ENCODE results near the gene GABRA6. TPM values are rescaled to one million over a fixed set of nuclear protein-coding genes. Genes with fewer than 3 reads are reported as not detected.

The GABRA6 gene
- total and polyA plus RNA-seq, 2 donors (not counting 1 experiment from before 2014, with no cell fraction given): not detected

DNA sequence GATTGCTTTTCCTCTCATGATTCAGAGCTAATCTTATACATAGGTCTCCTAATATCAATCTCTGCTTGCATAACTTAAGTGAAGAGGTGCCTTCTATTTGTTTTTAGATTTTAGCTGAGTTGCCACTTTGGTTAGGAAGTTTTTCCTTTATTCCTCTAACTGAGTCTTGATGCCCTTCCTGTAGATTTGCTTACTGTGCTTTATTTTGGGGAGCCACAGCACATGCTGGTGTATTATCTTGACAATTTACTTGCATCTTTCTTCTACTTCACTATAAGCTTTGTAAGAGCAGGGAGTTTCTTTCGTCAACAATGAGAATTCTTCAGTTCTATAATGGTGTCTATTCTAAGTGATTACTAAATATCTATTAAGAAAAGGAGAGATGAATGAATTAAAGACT is 54.9 kb downstream of the GABRA6 start:
- TF ChIP-seq, protein P1, sequence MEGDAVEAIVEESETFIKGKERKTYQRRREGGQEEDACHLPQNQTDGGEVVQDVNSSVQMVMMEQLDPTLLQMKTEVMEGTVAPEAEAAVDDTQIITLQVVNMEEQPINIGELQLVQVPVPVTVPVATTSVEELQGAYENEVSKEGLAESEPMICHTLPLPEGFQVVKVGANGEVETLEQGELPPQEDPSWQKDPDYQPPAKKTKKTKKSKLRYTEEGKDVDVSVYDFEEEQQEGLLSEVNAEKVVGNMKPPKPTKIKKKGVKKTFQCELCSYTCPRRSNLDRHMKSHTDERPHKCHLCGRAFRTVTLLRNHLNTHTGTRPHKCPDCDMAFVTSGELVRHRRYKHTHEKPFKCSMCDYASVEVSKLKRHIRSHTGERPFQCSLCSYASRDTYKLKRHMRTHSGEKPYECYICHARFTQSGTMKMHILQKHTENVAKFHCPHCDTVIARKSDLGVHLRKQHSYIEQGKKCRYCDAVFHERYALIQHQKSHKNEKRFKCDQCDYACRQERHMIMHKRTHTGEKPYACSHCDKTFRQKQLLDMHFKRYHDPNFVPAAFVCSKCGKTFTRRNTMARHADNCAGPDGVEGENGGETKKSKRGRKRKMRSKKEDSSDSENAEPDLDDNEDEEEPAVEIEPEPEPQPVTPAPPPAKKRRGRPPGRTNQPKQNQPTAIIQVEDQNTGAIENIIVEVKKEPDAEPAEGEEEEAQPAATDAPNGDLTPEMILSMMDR (conservative IDR thresholded peaks at IDR 0.05 in 1 of 2, IDR thresholded peaks at IDR 0.05 in 1 of 2; ENCODE audit: low read depth in 1 of 2, low read length in 2 of 2): no peak
- TF ChIP-seq EZH2 (IDR thresholded peaks at IDR 0.05; ENCODE audit: low read length, missing control alignments): no peak
- Histone ChIP-seq H3K4me1 (ENCODE audit: control insufficient read depth, extremely low read depth, insufficient read depth, low read length) (no peaks in the 10 kb centered on the region), H2AFZ (ENCODE audit: low read length) (no peak overlapping the region)

DNA sequence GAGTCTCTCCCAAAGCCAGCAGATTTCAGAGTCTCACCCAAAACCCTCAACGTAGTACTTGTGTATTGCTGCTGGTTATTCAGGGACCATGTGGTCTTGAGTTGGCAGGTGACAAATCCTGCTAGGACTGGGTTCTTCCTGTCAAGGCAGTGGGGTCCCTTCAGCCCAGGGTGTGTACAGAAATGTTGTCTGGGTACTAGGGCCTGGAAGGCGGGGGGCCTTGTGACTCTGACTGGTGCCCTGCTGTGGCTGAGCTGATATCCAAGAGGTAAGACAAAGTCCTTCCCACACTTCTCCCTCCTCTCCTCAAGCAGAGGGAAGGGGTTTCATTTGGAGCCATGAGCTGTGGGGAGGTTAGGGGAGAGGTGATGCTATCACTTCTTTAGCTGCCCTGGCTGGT is 58.8 kb downstream of the GABRA6 start:
- Histone ChIP-seq H3K27ac (ENCODE audit: insufficient read depth, low read length) (no peak overlapping the region), H2AFZ (ENCODE audit: low read length) (no peak overlapping the region), H3K9me3 (ENCODE audit: control insufficient read depth, insufficient read depth, low read depth, low read length) (no peaks in the 10 kb centered on the region), H3K79me2 (ENCODE audit: control insufficient read depth, insufficient read depth, low read length) (no peaks in the 10 kb centered on the region), H3K4me3 (replicated peaks in 1 of 4; ENCODE audit: control extremely low read depth in 1 of 4, insufficient read depth in 1 of 4, low read depth in 3 of 4, low read length in 4 of 4) (no peak overlapping the region), H4K20me1 (ENCODE audit: control insufficient read depth, extremely low read depth, insufficient read depth, low read length) (no peaks in the 10 kb centered on the region), H3K36me3 (ENCODE audit: control insufficient read depth, insufficient read depth, low read length) (no peaks in the 10 kb centered on the region), H3K4me1 (ENCODE audit: control insufficient read depth, extremely low read depth, insufficient read depth, low read length) (no peaks in the 10 kb centered on the region), H3K9ac (ENCODE audit: insufficient read depth, low read length) (no peak overlapping the region), H3K27me3 (ENCODE audit: control insufficient read depth, insufficient read depth, low read length) (no peaks in the 10 kb centered on the region), H3K4me2 (ENCODE audit: extremely low read depth, insufficient read depth, low read length) (no peak overlapping the region)
- TF ChIP-seq, protein P1 (conservative IDR thresholded peaks at IDR 0.05 in 1 of 2, IDR thresholded peaks at IDR 0.05 in 1 of 2; ENCODE audit: low read depth in 1 of 2, low read length in 2 of 2): no peak
- no peak for TF ChIP-seq EZH2 (IDR thresholded peaks at IDR 0.05; ENCODE audit: low read length, missing control alignments)
- DNase-seq (ENCODE audit: low read depth in 2 of 2): no peak

More for the DNA sequence above, 54.9 kb downstream of the GABRA6 start:
- Histone ChIP-seq H3K4me3 (replicated peaks in 1 of 4; ENCODE audit: control extremely low read depth in 1 of 4, insufficient read depth in 1 of 4, low read depth in 3 of 4, low read length in 4 of 4) (no peak overlapping the region), H3K27ac (ENCODE audit: insufficient read depth, low read length) (no peak overlapping the region), H3K36me3 (ENCODE audit: control insufficient read depth, insufficient read depth, low read length) (no peaks in the 10 kb centered on the region), H3K9me3 (ENCODE audit: control insufficient read depth, insufficient read depth, low read depth, low read length) (no peaks in the 10 kb centered on the region), H4K20me1 (ENCODE audit: control insufficient read depth, extremely low read depth, insufficient read depth, low read length) (no peaks in the 10 kb centered on the region), H3K9ac (ENCODE audit: insufficient read depth, low read length) (no peak overlapping the region), H3K79me2 (ENCODE audit: control insufficient read depth, insufficient read depth, low read length) (no peaks in the 10 kb centered on the region), H3K4me2 (ENCODE audit: extremely low read depth, insufficient read depth, low read length) (no peak overlapping the region), H3K27me3 (ENCODE audit: control insufficient read depth, insufficient read depth, low read length) (no peaks in the 10 kb centered on the region)
- DNase-seq (ENCODE audit: low read depth in 2 of 2): no peak

DNA sequence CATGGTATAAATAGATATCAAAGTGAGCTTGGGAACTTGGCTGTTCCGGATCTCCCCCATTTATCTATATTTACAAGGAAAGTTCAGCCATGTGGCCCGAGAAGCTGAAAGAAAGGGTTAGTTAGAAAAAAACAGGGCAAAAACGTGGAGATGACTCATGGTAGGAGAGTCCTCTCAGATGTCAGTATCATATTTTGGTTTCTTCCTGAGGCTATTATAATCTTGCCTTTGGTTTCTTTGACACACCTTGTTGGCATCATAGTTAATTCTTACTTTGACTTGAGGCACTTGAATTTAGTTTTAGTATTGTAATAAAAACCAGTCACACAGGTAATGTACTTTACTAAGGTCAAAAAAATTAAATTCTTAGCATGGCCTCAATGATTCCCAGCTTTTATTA is 59.9 kb downstream of the GABRA6 start:
- H3K4me2 ChIP-seq (ENCODE audit: extremely low read depth, insufficient read depth, low read length): no peak overlapping the region
- H3K4me1 ChIP-seq (ENCODE audit: control insufficient read depth, extremely low read depth, insufficient read depth, low read length): no peaks in the 10 kb centered on the region
- H4K20me1 ChIP-seq (ENCODE audit: control insufficient read depth, extremely low read depth, insufficient read depth, low read length): no peaks in the 10 kb centered on the region
- H3K36me3 ChIP-seq (ENCODE audit: control insufficient read depth, insufficient read depth, low read length): no peaks in the 10 kb centered on the region
- no peak overlapping the region for H3K4me3 ChIP-seq (replicated peaks in 1 of 4; ENCODE audit: control extremely low read depth in 1 of 4, insufficient read depth in 1 of 4, low read depth in 3 of 4, low read length in 4 of 4)
- no peaks in the 10 kb centered on the region for H3K27me3 ChIP-seq (ENCODE audit: control insufficient read depth, insufficient read depth, low read length)
- no peak overlapping the region for H3K27ac ChIP-seq (ENCODE audit: insufficient read depth, low read length)
- H2AFZ ChIP-seq (ENCODE audit: low read length): no peak overlapping the region
- no peak overlapping the region for H3K9ac ChIP-seq (ENCODE audit: insufficient read depth, low read length)
- no peaks in the 10 kb centered on the region for H3K9me3 ChIP-seq (ENCODE audit: control insufficient read depth, insufficient read depth, low read depth, low read length)
- no peak for TF ChIP-seq EZH2 (IDR thresholded peaks at IDR 0.05; ENCODE audit: low read length, missing control alignments)
- TF ChIP-seq, protein P1 (conservative IDR thresholded peaks at IDR 0.05 in 1 of 2, IDR thresholded peaks at IDR 0.05 in 1 of 2; ENCODE audit: low read depth in 1 of 2, low read length in 2 of 2): no peak
- H3K79me2 ChIP-seq (ENCODE audit: control insufficient read depth, insufficient read depth, low read length): no peaks in the 10 kb centered on the region
- no peak for DNase-seq (ENCODE audit: low read depth in 2 of 2)

Measured in fibroblast of lung (primary cell).